ENCODE measurements around the gene OR8H1. TPM values are rescaled to one million over a fixed set of nuclear protein-coding genes. Genes with fewer than 3 reads are reported as not detected.

Gene OR8H1, protein sequence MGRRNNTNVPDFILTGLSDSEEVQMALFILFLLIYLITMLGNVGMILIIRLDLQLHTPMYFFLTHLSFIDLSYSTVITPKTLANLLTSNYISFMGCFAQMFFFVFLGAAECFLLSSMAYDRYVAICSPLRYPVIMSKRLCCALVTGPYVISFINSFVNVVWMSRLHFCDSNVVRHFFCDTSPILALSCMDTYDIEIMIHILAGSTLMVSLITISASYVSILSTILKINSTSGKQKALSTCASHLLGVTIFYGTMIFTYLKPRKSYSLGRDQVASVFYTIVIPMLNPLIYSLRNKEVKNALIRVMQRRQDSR
- total RNA-seq (2014; rRNA removed; shearing (Covaris generic)): not detected in 2 replicates

DNA sequence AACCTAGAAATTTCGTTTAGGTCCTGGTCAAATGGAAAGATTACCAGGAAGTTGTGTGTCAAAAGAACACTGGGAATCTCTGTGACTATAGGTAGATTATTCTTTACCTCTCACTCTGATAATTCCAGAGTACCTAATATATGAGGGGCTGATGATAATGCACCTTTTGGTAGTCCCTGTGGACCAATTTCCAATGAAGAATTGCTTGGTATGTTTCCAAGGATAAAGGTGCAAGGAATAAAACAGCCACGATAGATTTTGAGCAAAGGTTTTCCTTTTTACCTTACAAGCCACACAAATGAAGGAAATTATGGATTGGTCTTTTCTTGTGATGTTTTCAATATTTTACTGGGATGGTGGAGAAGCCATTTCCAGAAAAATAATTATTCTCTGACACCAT, at the start of gene OR8H1:
Gene OR8H1 (minus strand): TSS at position 101 of the 400 bp plus-strand sequence. CDS start 1,192 bp downstream, outside the sequence.
- H3K9me3 ChIP-seq (replicated peaks): no peaks in the 10 kb centered on the region
- H3K36me3 ChIP-seq: no peaks in the 10 kb centered on the region
- no peaks in the 10 kb centered on the region for H3K4me1 ChIP-seq
- H3K4me3 ChIP-seq: no peak within 1 kb of the TSS
- no peaks in the 10 kb centered on the region for H3K27me3 ChIP-seq
- no peak within 1 kb of the TSS for H3K27ac ChIP-seq
- no peak for DNase-seq

DNA sequence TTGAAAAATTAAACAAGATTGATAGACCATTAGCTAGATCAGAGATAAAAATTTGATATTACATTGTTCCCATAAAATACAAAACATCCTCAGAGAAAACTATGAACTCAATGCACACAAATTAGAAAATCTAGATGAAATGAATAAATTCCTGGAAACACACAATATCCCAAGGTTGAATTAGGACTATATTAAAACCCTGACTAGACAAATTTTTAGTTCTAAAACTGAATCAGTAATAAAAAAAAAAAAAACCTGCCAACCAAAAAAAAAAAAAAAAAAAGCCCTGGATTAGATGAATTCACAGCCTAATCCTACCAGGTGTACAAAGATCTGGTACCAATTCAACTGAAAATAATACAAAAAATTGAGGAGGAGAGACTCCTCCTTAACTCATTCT, 48.2 kb upstream of the OR8H1 start:
- Histone ChIP-seq H3K27me3 (no peaks in the 10 kb centered on the region), H3K9me3 (replicated peaks) (no peaks in the 10 kb centered on the region), H3K4me3 (no peak overlapping the region), H3K36me3 (no peaks in the 10 kb centered on the region), H3K27ac (no peak overlapping the region), H3K4me1 (no peaks in the 10 kb centered on the region)
- no peak for DNase-seq

DNA sequence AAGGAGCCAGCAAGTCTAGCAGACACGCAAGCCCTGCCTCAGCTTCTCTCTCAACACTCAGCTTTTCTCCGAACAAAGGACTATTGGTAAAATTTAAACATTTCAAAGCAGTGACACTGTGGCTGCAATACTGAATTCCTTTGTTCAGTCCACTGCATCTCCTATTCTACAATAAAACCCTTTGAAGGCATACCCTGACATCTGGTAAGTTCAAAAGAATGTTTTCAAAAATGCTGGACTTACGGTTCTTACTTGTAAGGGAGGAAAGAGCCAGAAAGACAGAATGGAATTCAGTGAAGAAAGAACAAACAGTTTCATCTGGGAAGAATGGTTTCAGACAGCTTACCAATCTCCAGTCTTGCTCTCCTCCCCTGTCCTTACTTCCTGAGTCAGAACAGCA, 41.1 kb upstream of the OR8H1 start:
- no peaks in the 10 kb centered on the region for H3K27me3 ChIP-seq
- no peaks in the 10 kb centered on the region for H3K36me3 ChIP-seq
- no peak overlapping the region for H3K4me3 ChIP-seq
- no peak for DNase-seq
- H3K4me1 ChIP-seq: no peaks in the 10 kb centered on the region
- H3K27ac ChIP-seq: no peak overlapping the region
- no peaks in the 10 kb centered on the region for H3K9me3 ChIP-seq (replicated peaks)

DNA sequence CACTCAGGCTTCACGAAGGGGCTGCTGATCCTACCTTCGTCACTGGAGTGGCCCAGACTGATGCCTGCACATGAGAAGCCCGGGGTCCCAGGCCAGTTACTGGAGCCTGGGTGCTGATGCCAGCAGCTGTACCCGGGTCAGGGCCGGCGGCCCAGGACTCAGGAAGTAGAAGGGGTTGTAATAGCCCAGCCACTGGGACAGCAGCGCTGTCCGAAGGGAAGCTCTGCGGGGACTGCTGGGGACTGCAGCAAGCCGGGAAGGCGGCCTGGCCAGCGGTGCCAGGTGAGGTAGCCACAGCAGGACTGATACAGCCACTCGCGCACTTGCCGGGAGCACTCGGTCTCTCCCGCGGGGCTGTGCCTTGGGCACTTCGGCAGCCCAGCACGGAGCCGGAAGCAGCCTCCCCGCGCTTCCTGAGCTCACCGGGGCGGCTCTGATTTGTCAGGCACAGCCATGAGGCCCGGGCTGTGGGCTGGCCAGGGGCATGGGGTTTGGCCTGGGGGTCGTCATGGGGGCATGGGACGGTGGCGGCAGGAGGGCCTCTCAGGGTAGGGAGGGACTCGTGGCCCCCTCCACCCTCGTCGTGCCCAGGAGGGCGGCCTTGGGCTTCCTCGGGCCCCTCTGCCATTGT, 39.9 kb upstream of the OR8H1 start:
- no peaks in the 10 kb centered on the region for H3K9me3 ChIP-seq (replicated peaks)
- no peaks in the 10 kb centered on the region for H3K27me3 ChIP-seq
- DNase-seq: no peak
- no peak overlapping the region for H3K4me3 ChIP-seq
- no peaks in the 10 kb centered on the region for H3K4me1 ChIP-seq
- H3K36me3 ChIP-seq: no peaks in the 10 kb centered on the region
- no peak overlapping the region for H3K27ac ChIP-seq

DNA sequence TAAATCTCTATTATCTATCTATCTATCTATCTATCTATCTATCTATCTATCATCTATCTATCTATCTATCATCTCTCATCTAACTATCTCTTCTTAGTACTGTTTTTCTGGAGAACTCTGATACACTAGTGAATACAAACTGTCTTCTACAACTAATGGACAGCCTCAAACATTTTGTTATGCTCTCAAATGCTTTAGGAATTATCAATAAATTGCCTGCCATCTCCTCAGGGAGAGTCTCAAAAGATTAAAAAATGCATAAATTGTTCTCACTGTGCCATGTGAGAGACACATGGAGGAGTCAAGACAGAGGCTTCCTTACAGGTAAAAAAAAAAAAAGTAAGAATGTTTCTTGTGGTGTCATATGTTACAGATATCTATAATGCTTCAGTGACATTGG, 22.8 kb upstream of the OR8H1 start, which contains the start of gene OR8K3:
Gene OR8K3 (plus strand): TSS at position 301 of the 400 bp plus-strand sequence. CDS start 3,163 bp downstream, outside the sequence.
- H3K27me3 ChIP-seq: no peaks in the 10 kb centered on the region
- H3K36me3 ChIP-seq: no peaks in the 10 kb centered on the region
- no peaks in the 10 kb centered on the region for H3K4me1 ChIP-seq
- H3K4me3 ChIP-seq: no peak within 1 kb of the TSS
- no peak for DNase-seq
- H3K27ac ChIP-seq: no peak within 1 kb of the TSS
- no peaks in the 10 kb centered on the region for H3K9me3 ChIP-seq (replicated peaks)

DNA sequence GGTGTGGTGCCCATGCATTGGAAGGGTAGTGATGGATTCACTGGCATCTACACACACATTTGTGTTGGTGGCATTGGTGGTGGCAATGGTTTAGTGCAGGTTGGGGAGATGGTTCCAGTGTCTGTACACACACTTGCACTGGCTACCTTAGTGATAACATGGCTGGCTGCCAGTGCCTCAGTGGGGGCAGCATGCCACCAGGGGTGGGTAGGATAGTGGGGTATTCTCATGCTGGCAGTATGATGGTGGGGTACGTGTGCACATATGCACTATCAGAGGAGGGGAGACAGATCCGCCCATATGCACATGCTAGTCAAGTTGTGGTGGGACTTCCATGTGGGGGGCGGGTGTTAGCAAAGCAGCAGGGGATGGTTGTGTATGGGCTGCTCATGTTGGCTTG, 15.8 kb upstream of the OR8H1 start:
- Histone ChIP-seq H3K27ac (no peak overlapping the region), H3K4me1 (no peaks in the 10 kb centered on the region), H3K4me3 (no peak overlapping the region), H3K9me3 (replicated peaks) (no peaks in the 10 kb centered on the region), H3K36me3 (no peaks in the 10 kb centered on the region), H3K27me3 (no peaks in the 10 kb centered on the region)
- DNase-seq: no peak

DNA sequence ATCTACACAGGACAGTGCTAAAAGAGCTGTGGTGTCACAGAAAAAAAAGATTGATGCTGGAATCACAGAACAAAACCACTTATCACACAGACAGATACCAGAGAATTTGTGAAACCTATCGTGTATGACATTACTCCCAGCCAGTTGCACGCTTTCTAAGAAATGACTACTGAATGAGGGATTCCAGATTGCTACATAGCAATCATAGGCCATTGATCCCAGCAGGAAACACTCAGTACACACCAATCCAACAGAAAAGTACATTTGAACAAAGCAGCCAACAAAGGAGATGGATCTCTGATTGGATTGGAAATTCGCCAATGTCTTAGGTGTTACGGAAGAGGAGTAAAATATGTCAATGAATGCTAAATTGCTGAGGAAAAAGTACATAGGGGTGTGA, 4.8 kb upstream of the OR8H1 start:
- Histone ChIP-seq H3K27ac (no peak overlapping the region), H3K4me3 (no peak overlapping the region), H3K27me3 (0 out of 2 replicates have a peak, but pooled peaks cover 3% of the 10 kb centered on the region), H3K4me1 (no peaks in the 10 kb centered on the region), H3K36me3 (no peaks in the 10 kb centered on the region), H3K9me3 (replicated peaks) (no peaks in the 10 kb centered on the region; the same call in 1 of the 2 replicates)
- no peak for DNase-seq

DNA sequence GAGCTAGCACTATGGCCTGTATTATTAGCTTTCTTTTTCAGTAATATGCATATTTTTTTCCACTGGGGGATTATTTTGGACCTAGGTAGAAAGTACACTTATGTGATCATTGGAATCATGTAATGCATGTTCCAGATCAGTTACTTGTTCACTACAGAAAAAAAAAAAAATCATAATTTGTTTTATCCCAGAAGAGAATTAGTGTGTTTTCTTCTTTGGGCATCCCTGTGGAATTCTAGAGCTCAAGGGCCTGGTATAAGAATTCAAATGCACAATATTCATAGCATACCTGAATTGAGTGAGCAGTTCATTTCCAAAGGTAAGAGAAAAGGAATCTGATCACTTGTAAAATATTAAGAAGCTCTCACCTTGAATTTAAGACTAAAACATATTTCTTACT, 18.2 kb downstream of the OR8H1 start, which contains the start of gene OR5T1:
Gene OR5T1 (plus strand): TSS at position 301 of the 400 bp plus-strand sequence. CDS start 1,485 bp downstream, outside the sequence.
- Histone ChIP-seq H3K27ac (no peak within 1 kb of the TSS), H3K9me3 (replicated peaks) (no peaks in the 10 kb centered on the region), H3K4me1 (no peaks in the 10 kb centered on the region), H3K27me3 (no peaks in the 10 kb centered on the region), H3K4me3 (no peak within 1 kb of the TSS), H3K36me3 (no peaks in the 10 kb centered on the region)
- no peak for DNase-seq

DNA sequence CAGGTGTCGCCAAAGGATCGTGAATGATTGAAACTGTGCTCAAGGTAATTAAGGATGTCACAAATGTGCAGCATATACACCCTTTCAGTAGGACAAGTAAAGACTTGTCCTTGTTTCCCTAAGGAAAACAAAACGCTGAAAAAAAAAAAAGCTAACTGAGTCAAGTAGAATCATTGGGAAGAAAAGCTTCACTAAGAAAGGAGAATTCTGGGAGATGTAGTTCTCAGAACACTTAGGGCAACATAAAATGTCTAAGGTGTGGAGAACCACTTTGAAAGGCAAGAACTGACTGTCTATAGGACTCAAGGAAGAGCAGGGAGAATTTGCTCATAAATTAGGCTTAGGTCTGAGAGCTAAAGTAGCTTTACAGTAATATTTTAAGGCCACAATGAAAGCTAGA, 21.0 kb downstream of the OR8H1 start:
- no peaks in the 10 kb centered on the region for H3K36me3 ChIP-seq

DNA sequence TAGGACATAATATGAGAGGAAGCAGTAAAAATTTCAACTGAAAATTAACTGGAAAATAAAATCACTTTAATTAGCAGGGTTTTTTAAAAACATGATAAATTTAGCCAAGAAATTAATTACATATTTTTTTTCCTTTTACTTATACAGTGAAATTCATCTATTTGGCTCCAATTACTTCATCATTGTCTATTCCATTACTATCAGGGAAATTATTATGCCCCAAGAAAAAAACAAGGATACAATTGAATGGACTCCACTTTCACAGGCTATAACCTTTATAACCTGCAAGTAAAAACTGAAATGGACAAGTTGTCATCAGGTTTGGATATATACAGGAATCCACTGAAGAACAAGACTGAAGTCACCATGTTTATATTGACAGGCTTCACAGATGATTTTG, 40.1 kb downstream of the OR8H1 start, which contains the start of gene OR5T3:
Gene OR5T3 (plus strand): TSS at position 301 of the 400 bp plus-strand sequence. CDS start 0 bp downstream, at position 301.
- Histone ChIP-seq H3K36me3 (no peaks in the 10 kb centered on the region), H3K27ac (no peak within 1 kb of the TSS), H3K4me3 (no peak within 1 kb of the TSS), H3K9me3 (replicated peaks) (no peaks in the 10 kb centered on the region), H3K4me1 (no peaks in the 10 kb centered on the region), H3K27me3 (no peaks in the 10 kb centered on the region)
- no peak for DNase-seq

More for the DNA sequence above, 21.0 kb downstream of the OR8H1 start:
- no peak for DNase-seq
- no peak overlapping the region for H3K27ac ChIP-seq
- H3K9me3 ChIP-seq (replicated peaks): no peaks in the 10 kb centered on the region
- H3K27me3 ChIP-seq: no peaks in the 10 kb centered on the region
- no peak overlapping the region for H3K4me3 ChIP-seq
- H3K4me1 ChIP-seq: no peaks in the 10 kb centered on the region

Other genes with a start within 250 kb of the OR8H1 start
- gene OR8I2, start 198.9 kb downstream of the OR8H1 start, total RNA-seq (2014; rRNA removed; shearing (Covaris generic)): not detected in 2 replicates
- gene OR8H2, start 188.6 kb downstream of the OR8H1 start, total RNA-seq (2014; rRNA removed; shearing (Covaris generic)): not detected in 2 replicates
- not detected in 2 replicates for gene OR8H3, start 169.9 kb downstream of the OR8H1 start, total RNA-seq (2014; rRNA removed; shearing (Covaris generic))
- gene OR8J3, start 152.1 kb downstream of the OR8H1 start, total RNA-seq (2014; rRNA removed; shearing (Covaris generic)): not detected in 2 replicates
- not detected in 2 replicates for gene OR8K5, start 131.9 kb downstream of the OR8H1 start, total RNA-seq (2014; rRNA removed; shearing (Covaris generic))
- not detected in 2 replicates for gene OR5J2, start 115.6 kb downstream of the OR8H1 start, total RNA-seq (2014; rRNA removed; shearing (Covaris generic))
- gene OR5T2, start 58.0 kb downstream of the OR8H1 start, total RNA-seq (2014; rRNA removed; shearing (Covaris generic)): not detected in 2 replicates
- gene OR5T3, start 40.0 kb downstream of the OR8H1 start, total RNA-seq (2014; rRNA removed; shearing (Covaris generic)): not detected in 2 replicates
- gene OR5T1, start 18.1 kb downstream of the OR8H1 start, total RNA-seq (2014; rRNA removed; shearing (Covaris generic)): not detected in 2 replicates
- gene OR8K3, start 22.9 kb upstream of the OR8H1 start, total RNA-seq (2014; rRNA removed; shearing (Covaris generic)): not detected in 2 replicates
- gene OR8K1, start 53.8 kb upstream of the OR8H1 start, total RNA-seq (2014; rRNA removed; shearing (Covaris generic)): not detected in 2 replicates
- gene OR8J1, start 62.0 kb upstream of the OR8H1 start, total RNA-seq (2014; rRNA removed; shearing (Covaris generic)): not detected in 2 replicates
- not detected in 2 replicates for gene OR8U1, start 83.4 kb upstream of the OR8H1 start, total RNA-seq (2014; rRNA removed; shearing (Covaris generic))
- not detected in 2 replicates for gene OR5AL1, start 120.4 kb upstream of the OR8H1 start, total RNA-seq (2014; rRNA removed; shearing (Covaris generic))
- gene OR5M3, start 181.1 kb upstream of the OR8H1 start, total RNA-seq (2014; rRNA removed; shearing (Covaris generic)): not detected in 2 replicates
- not detected in 2 replicates for gene OR5M8, start 199.1 kb upstream of the OR8H1 start, total RNA-seq (2014; rRNA removed; shearing (Covaris generic))